NT2/D1 (cell line): ENCODE results near the gene NSF.

Experiments
- DNase-seq: peaks from one replicate; pipeline ENCODE4 v3.0.0-alpha.2; 2011; ENCODE audit warnings: low read depth, low spot score
- H3K27me3 ChIP-seq: 2 replicates; pipeline ENCODE4 v1.6.0; 2011; ENCODE audit warnings: mild to moderate bottlenecking; ENCODE audit not compliant: insufficient read length, insufficient read depth
- H3K36me3 ChIP-seq: 2 replicates; pipeline ENCODE4 v1.6.1; 2011; ENCODE audit warnings: mild to moderate bottlenecking, low read length, mixed read lengths; ENCODE audit not compliant: insufficient read depth, insufficient read length
- H3K4me1 ChIP-seq: 2 replicates; pipeline ENCODE4 v1.5.1; 2011; ENCODE audit not compliant: insufficient read depth, insufficient read length
- H3K4me3 ChIP-seq: 2 replicates; pipeline ENCODE4 v1.5.1; 2011; ENCODE audit warnings: low read depth; ENCODE audit not compliant: insufficient read length
- H3K9ac ChIP-seq: 2 replicates; pipeline ENCODE4 v1.6.0; 2011; ENCODE audit warnings: low read depth; ENCODE audit not compliant: insufficient read length
- H3K9me3 ChIP-seq: 2 replicates; pipeline ENCODE4 v1.5.1; 2011; ENCODE audit warnings: mild to moderate bottlenecking, low read length; ENCODE audit not compliant: insufficient read depth
- SUZ12 ChIP-seq: IDR thresholded peaks from 2 replicates; pipeline ENCODE4 v1.6.1; 2011; ENCODE audit not compliant: insufficient read length, insufficient read depth; ENCODE audit errors: extremely low read depth
- YY1 ChIP-seq: IDR thresholded peaks from 2 replicates; pipeline ENCODE4 v1.6.1; 2011; ENCODE audit not compliant: insufficient read length, insufficient read depth
- ZNF274 ChIP-seq: IDR thresholded peaks from 2 replicates; pipeline ENCODE4 v1.6.1; 2011; ENCODE audit warnings: mild to moderate bottlenecking, low read depth, low read length

Gene NSF

DNA sequence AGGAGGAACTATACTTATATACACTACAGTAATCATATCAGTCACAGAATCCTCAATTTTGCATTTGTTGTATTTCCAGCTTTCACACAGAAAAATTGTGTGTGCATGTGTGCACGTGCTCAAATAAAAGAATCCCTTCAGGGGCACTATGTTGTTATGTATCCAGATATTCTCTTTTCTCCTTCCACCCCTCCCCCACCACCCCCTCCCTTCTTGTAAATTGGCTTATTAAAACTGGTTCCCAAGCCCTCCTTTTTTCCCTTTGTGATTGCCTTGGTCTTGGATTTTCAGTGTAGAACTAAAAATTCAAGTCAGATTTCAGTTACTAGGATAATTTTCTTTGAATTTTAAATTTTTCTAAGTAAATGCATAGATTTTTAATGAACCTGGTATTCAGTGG, 141.7 kb downstream of the NSF start:
- no peaks in the 10 kb centered on the region for H3K27me3 ChIP-seq
- TF ChIP-seq ZNF274, result no peak
- TF ChIP-seq YY1, result no peak
- TF ChIP-seq SUZ12, result no peak
- no peaks in the 10 kb centered on the region for H3K9me3 ChIP-seq
- H3K9ac ChIP-seq, result no peak overlapping the region
- H3K4me3 ChIP-seq, result no peak overlapping the region
- H3K36me3 ChIP-seq, result peaks cover 2% of the 10 kb centered on the region
- peaks cover 6% of the 10 kb centered on the region for H3K4me1 ChIP-seq
- no peak for DNase-seq

DNA sequence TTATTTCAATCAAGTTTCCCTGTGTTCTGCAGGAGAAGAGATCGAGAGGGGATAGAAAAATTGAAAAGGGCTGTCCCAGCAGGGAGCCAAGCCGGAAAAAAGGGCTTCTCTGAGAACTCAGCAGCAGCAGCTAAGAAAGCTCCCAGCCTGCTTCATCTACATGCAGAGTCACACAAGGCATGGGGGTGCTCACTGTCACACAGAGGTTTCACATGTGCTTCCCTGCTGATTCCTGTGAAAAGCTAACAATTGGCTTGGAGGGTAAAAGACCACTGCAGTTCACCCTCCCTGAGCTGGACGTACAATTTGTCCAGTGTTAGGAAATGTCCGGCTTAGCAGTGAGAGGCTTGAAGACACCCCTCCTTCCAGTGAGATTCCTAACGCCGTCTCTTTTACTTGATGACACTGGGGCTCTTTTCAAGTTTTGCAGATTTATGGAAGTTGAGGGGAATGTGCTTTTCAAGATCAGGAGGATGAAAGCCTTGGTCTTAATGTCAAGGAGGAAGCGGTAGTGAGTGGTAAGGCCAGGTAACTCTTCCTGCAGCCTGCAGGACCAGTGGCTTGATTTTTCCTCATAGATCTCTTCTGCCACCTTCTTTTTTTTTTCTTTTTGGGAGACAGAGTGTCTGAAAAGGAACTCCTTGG, 142.4 kb downstream of the NSF start:
- no peak overlapping the region for H3K4me3 ChIP-seq
- no peaks in the 10 kb centered on the region for H3K27me3 ChIP-seq
- DNase-seq, result peak; percentile 49
- TF ChIP-seq SUZ12 (no peak), ZNF274 (no peak), YY1 (no peak)
- no peak overlapping the region for H3K9ac ChIP-seq
- no peaks in the 10 kb centered on the region for H3K9me3 ChIP-seq
- peaks cover 2% of the 10 kb centered on the region for H3K36me3 ChIP-seq
- H3K4me1 ChIP-seq, result peaks cover 6% of the 10 kb centered on the region

DNA sequence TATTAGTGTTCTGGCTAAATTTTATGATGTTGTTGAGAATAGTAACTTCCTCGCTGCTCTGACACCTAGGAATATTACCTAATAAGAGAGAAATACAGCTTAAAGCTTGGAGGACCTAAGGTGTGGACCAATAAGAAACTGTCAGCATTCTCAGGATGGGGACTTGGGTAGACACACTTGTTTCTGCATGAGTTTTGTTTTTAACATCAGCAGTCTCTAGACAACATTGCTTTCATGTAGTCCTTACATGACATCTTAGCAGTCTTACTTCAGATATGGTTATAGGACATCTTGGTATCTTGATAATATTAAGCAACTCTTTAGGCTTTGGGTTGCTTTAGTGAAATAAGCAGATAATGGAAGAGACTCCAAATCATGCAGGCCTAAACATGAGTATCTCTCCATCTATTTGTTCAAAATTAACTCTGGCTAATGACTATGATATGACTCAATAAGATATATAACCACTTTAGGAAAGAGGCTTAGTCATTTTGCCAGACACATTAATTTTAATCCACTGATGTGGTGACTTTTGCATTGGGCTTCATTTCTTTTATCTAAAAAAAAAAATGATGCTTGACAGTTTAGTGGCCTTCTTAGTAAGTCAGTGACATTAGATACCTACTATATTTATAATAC, 143.5 kb downstream of the NSF start:
- no peak for DNase-seq
- H3K36me3 ChIP-seq, result peaks cover 2% of the 10 kb centered on the region
- H3K9ac ChIP-seq, result no peak overlapping the region
- peaks cover 6% of the 10 kb centered on the region for H3K4me1 ChIP-seq
- H3K4me3 ChIP-seq, result no peak overlapping the region
- no peaks in the 10 kb centered on the region for H3K9me3 ChIP-seq
- TF ChIP-seq ZNF274 (no peak), SUZ12 (no peak), YY1 (no peak)
- H3K27me3 ChIP-seq, result no peaks in the 10 kb centered on the region

GRCh38 chr17:46736100-46736499, 145.6 kb downstream of the NSF start:
- no peak overlapping the region for H3K4me3 ChIP-seq
- TF ChIP-seq YY1 (no peak), ZNF274 (no peak), SUZ12 (no peak)
- no peak overlapping the region for H3K9ac ChIP-seq
- no peaks in the 10 kb centered on the region for H3K27me3 ChIP-seq
- H3K36me3 ChIP-seq, result no peaks in the 10 kb centered on the region
- H3K9me3 ChIP-seq, result no peaks in the 10 kb centered on the region
- no peak for DNase-seq
- H3K4me1 ChIP-seq, result peaks cover 6% of the 10 kb centered on the region

DNA sequence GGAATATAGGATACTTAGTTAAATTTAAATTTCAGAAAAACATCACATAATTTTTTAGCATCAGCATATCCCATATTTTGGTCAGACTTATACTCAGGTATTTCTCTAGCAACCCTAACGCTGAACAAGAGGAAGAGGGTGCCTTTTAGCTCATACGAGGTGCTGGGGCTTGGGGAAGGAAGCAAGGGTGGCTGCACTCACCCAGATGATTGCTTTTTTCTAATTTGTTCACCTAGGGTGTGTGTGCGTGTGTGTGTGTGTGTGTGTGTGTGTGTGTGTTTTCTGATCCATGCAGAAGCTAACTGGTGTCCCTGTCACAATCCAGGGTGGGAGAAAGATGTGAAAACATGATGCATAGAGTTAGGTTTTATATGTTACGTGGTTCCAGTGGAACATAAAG, 146.9 kb downstream of the NSF start:
- Histone ChIP-seq H3K9ac (no peak overlapping the region), H3K27me3 (no peaks in the 10 kb centered on the region), H3K36me3 (no peaks in the 10 kb centered on the region), H3K9me3 (no peaks in the 10 kb centered on the region), H3K4me3 (no peak overlapping the region), H3K4me1 (peaks cover 5% of the 10 kb centered on the region)
- no peak for TF ChIP-seq YY1
- TF ChIP-seq SUZ12, result no peak
- TF ChIP-seq ZNF274, result no peak
- no peak for DNase-seq

- Histone ChIP-seq H3K4me1 (no peaks in the 10 kb centered on the region), H3K4me3 (no peak overlapping the region), H3K27me3 (no peaks in the 10 kb centered on the region), H3K36me3 (peaks cover 2% of the 10 kb centered on the region), H3K9ac (no peak overlapping the region), H3K9me3 (no peaks in the 10 kb centered on the region)
- DNase-seq, result no peak
- no peak for TF ChIP-seq SUZ12
- no peak for TF ChIP-seq ZNF274
- no peak for TF ChIP-seq YY1
Measured at GRCh38 chr17:46738544-46738943, 148.1 kb downstream of the NSF start.

GRCh38 chr17:46739982-46740381, 149.5 kb downstream of the NSF start:
- TF ChIP-seq YY1 (no peak), ZNF274 (no peak), SUZ12 (no peak)
- no peak for DNase-seq
- peaks cover 6% of the 10 kb centered on the region for H3K36me3 ChIP-seq
- H3K9ac ChIP-seq, result no peak overlapping the region
- H3K4me3 ChIP-seq, result no peak overlapping the region
- H3K9me3 ChIP-seq, result no peaks in the 10 kb centered on the region
- H3K4me1 ChIP-seq, result no peaks in the 10 kb centered on the region
- no peaks in the 10 kb centered on the region for H3K27me3 ChIP-seq
